GM18502 (cell line): Measurements from ENCODE around the gene APLP1.
"Not testable (repeated sequence)": the region's sequence is repeated elsewhere in the genome, so short reads cannot be mapped to it uniquely, and the experiment has no call there.

Experiments
- ATAC-seq: cut with Tn5 transposase; IDR thresholded peaks from one replicate; pipeline ENCODE4 v1.9.1; 2021; ENCODE audit warnings: mild to moderate bottlenecking; ENCODE audit not compliant: unreplicated experiment, poor library complexity

Gene APLP1

GRCh38 chr19:35879770-35880317 lies 11.5 kb downstream of the APLP1 start:
- no peak for ATAC-seq

- no peak for ATAC-seq
Observed at GRCh38 chr19:35882114-35882832, 13.9 kb downstream of the APLP1 start.

GRCh38 chr19:35883882-35884281 lies 15.5 kb downstream of the APLP1 start:
- ATAC-seq, result no peak

GRCh38 chr19:35885225-35885738 lies 16.9 kb downstream of the APLP1 start:
- ATAC-seq, result no peak

- ATAC-seq, result no peak
Observed at GRCh38 chr19:35885904-35886303, 17.5 kb downstream of the APLP1 start.

- no peak for ATAC-seq
Observed at GRCh38 chr19:35887197-35887596, 18.8 kb downstream of the APLP1 start.

GRCh38 chr19:35888398-35888797 lies 20.0 kb downstream of the APLP1 start:
- no peak for ATAC-seq

GRCh38 chr19:35889370-35890112 lies 21.2 kb downstream of the APLP1 start:
- no peak for ATAC-seq

GRCh38 chr19:35890113-35890650 lies 21.8 kb downstream of the APLP1 start:
- no peak for ATAC-seq

- ATAC-seq, result not testable (repeated sequence)
Observed at GRCh38 chr19:35891819-35892218, 23.4 kb downstream of the APLP1 start.

GRCh38 chr19:35894342-35894741 lies 26.0 kb downstream of the APLP1 start:
- ATAC-seq, result no peak

GRCh38 chr19:35895911-35896642 lies 27.7 kb downstream of the APLP1 start:
- no peak for ATAC-seq

GRCh38 chr19:35896643-35897040 lies 28.3 kb downstream of the APLP1 start:
- ATAC-seq, result no peak

GRCh38 chr19:35897706-35898451 lies 29.5 kb downstream of the APLP1 start:
- no peak for ATAC-seq

- ATAC-seq, result no peak
Observed at GRCh38 chr19:35898499-35898809, 30.1 kb downstream of the APLP1 start.

GRCh38 chr19:35899547-35900214 lies 31.3 kb downstream of the APLP1 start:
- peak; percentile 56 for ATAC-seq

- ATAC-seq, result no peak
Observed at GRCh38 chr19:35901055-35901644, 32.8 kb downstream of the APLP1 start.

- ATAC-seq, result no peak
Observed at GRCh38 chr19:35901854-35902661, 33.7 kb downstream of the APLP1 start, which contains the start of gene HCST. TSS of gene HCST (plus strand) at chr19:35902529. CDS start at chr19:35902594, 65 bp downstream.
